ENCODE data around the gene TM6SF1.

Gene TM6SF1

GRCh38 chr15:83170474-83171165, 63.2 kb downstream of the TM6SF1 start:
- no peak for DNase-seq (ENCODE audit: low read depth in 1 of 2, low spot score in 1 of 2)

DNA sequence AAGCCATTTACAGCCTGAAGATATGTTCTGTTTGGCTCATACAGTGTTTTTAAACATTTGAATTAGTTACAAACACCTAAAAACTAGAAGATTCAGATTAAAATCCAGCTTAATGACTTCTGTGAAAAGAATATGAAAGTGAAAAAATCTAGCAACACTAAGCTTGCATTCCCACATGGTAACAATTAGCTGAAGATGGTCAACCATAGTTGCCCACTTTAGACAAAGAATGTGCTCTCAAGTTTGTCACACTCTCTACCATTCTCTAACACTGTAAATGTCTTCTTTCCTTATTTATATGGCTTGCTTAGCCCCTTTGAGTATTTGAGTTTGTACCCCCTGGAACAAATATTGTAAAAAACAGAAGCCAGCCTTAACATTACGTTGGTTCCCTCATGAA, 67.4 kb downstream of the TM6SF1 start:
- DNase-seq (ENCODE audit: low read depth in 1 of 2, low spot score in 1 of 2) = no peak

GRCh38 chr15:83178390-83178789, 70.9 kb downstream of the TM6SF1 start:
- no peak for DNase-seq (ENCODE audit: low read depth in 1 of 2, low spot score in 1 of 2)

- no peak for DNase-seq (ENCODE audit: low read depth in 1 of 2, low spot score in 1 of 2)
Observed at GRCh38 chr15:83178869-83179325, 71.5 kb downstream of the TM6SF1 start.

GRCh38 chr15:83185561-83185960, 78.1 kb downstream of the TM6SF1 start:
- DNase-seq (ENCODE audit: low read depth in 1 of 2, low spot score in 1 of 2) = no peak
